CD14-positive monocyte (primary cell): ENCODE results near the gene GCA. TPM values are rescaled to one million over a fixed set of nuclear protein-coding genes. Genes with fewer than 3 reads are reported as not detected.

ENCODE experiments used
- DNase-seq, 3 donors: peaks; one replicate each; pipeline ENCODE4 v3.0.0-alpha.2; 2011 to 2022
- H2AFZ ChIP-seq: 2 replicates; pipeline ENCODE4 v1.6.0; 2012; ENCODE audit warnings: mild to moderate bottlenecking, low read depth, low read length, inconsistent platforms; ENCODE audit not compliant: insufficient read depth, poor library complexity, severe bottlenecking
- H3K27ac ChIP-seq, 2 donors: 1 replicate in 1 of 2; 2 replicates in 1 of 2; pipeline ENCODE4 v1.5.1; 2012 to 2013; ENCODE audit warnings: low read length in 2 of 2, control low read depth in 1 of 2, inconsistent platforms in 1 of 2, low read depth in 1 of 2, mild to moderate bottlenecking in 1 of 2
- H3K27me3 ChIP-seq, 2 donors: one replicate each; pipeline versions ENCODE4 v1.6.0 to v1.6.1; 2011 to 2013; ENCODE audit warnings: low read length in 2 of 2; ENCODE audit not compliant: control insufficient read depth in 2 of 2, insufficient read depth in 2 of 2
- H3K36me3 ChIP-seq, 2 donors: replicated peaks in 1 of 2; 1 replicate in 1 of 2; 2 replicates in 1 of 2; pipeline versions ENCODE4 v1.5.1 to v1.6.1; 2012 to 2013; ENCODE audit warnings: low read length in 2 of 2, control low read depth in 1 of 2, inconsistent platforms in 1 of 2, mild to moderate bottlenecking in 1 of 2; ENCODE audit not compliant: insufficient read depth in 2 of 2, control insufficient read depth in 1 of 2
- H3K4me1 ChIP-seq, 2 donors: 1 replicate in 1 of 2; 2 replicates in 1 of 2; pipeline versions ENCODE4 v1.5.1 to v1.6.1; 2012 to 2013; ENCODE audit warnings: low read length in 2 of 2, control low read depth in 1 of 2, inconsistent platforms in 1 of 2, mild to moderate bottlenecking in 1 of 2, moderate library complexity in 1 of 2; ENCODE audit not compliant: insufficient read depth in 2 of 2, control insufficient read depth in 1 of 2
- H3K4me2 ChIP-seq: replicated peaks from 2 replicates; pipeline ENCODE3; 2012; ENCODE audit warnings: low read length, moderate library complexity, mild to moderate bottlenecking; ENCODE audit not compliant: poor library complexity, severe bottlenecking; ENCODE audit errors: extremely low read depth
- H3K4me3 ChIP-seq, 3 experiments: fragments of 200-600 bp in 1 of 3; sonication (generic) in 1 of 3; replicated peaks in 1 of 3; 1 replicate in 2 of 3; 2 replicates in 1 of 3; pipeline ENCODE4 v1.5.1; 2011 to 2013; ENCODE audit warnings: low read length in 3 of 3, mild to moderate bottlenecking in 3 of 3, control low read depth in 2 of 3, low read depth in 2 of 3, inconsistent platforms in 1 of 3, moderate library complexity in 1 of 3
- H3K79me2 ChIP-seq: 2 replicates; pipeline ENCODE4 v1.6.0; 2012; ENCODE audit warnings: mild to moderate bottlenecking, control low read depth, inconsistent platforms, low read length, moderate library complexity; ENCODE audit not compliant: insufficient read depth
- H3K9ac ChIP-seq: 2 replicates; pipeline ENCODE4 v1.6.0; 2017; ENCODE audit warnings: low read length, mild to moderate bottlenecking; ENCODE audit not compliant: insufficient read depth, poor library complexity, severe bottlenecking
- H3K9me3 ChIP-seq, 2 donors: replicated peaks in 1 of 2; 1 replicate in 1 of 2; 2 replicates in 1 of 2; pipeline versions ENCODE4 v1.5.1 to v1.6.1; 2012 to 2013; ENCODE audit warnings: low read length in 2 of 2, control low read depth in 1 of 2; ENCODE audit not compliant: control insufficient read depth in 1 of 2, insufficient read depth in 1 of 2
- H4K20me1 ChIP-seq: 2 replicates; pipeline ENCODE4 v1.6.0; 2012; ENCODE audit warnings: mild to moderate bottlenecking, low read length, control low read depth, moderate library complexity; ENCODE audit not compliant: insufficient read depth
- H3K27ac Mint-ChIP-seq, 7 donors: one replicate each; pipeline ENCODE4 v1.8.0; 2020; ENCODE audit warnings: mild to moderate bottlenecking in 7 of 7, mixed read lengths in 7 of 7, moderate library complexity in 6 of 7, inconsistent platforms in 2 of 7
- H3K27me3 Mint-ChIP-seq, 3 donors: one replicate each; pipeline ENCODE4 v1.8.0; 2021 to 2022; ENCODE audit warnings: low read depth in 3 of 3, mild to moderate bottlenecking in 3 of 3, mixed read lengths in 3 of 3, moderate library complexity in 3 of 3, inconsistent platforms in 1 of 3
- H3K36me3 Mint-ChIP-seq, 2 donors: one replicate each; pipeline ENCODE4 v1.8.0; 2020; ENCODE audit warnings: mixed read lengths in 2 of 2, inconsistent platforms in 1 of 2, mild to moderate bottlenecking in 1 of 2
- H3K4me1 Mint-ChIP-seq: one replicate; pipeline ENCODE4 v1.8.0; 2020; ENCODE audit warnings: mild to moderate bottlenecking, mixed read lengths
- H3K4me3 Mint-ChIP-seq, 2 donors: one replicate each; pipeline ENCODE4 v1.8.0; 2020; ENCODE audit warnings: mild to moderate bottlenecking in 2 of 2, mixed read lengths in 2 of 2, moderate library complexity in 1 of 2
- H3K9me3 Mint-ChIP-seq, 7 donors: one replicate each; pipeline ENCODE4 v1.8.0; 2020 to 2022; ENCODE audit warnings: mixed read lengths in 7 of 7, mild to moderate bottlenecking in 6 of 7, moderate library complexity in 6 of 7, inconsistent platforms in 2 of 7
- CTCF ChIP-seq: fragments of 200-600 bp; IDR thresholded peaks from one replicate; pipeline ENCODE4 v1.8.0; 2022; ENCODE audit warnings: antibody characterized with exemption, mild to moderate bottlenecking
- WGBS: methylation state at CpG from one replicate; pipeline ENCODE4 v1.1.5; 2013; ENCODE audit warnings: missing lambda C conversion rate; ENCODE audit not compliant: insufficient coverage; 5-methylcytosine and 5-hydroxymethylcytosine counted together
- intact Hi-C, 2 donors: fragments of 100-400 bp; cut with micrococcal nuclease; formaldehyde crosslinking; loops; one replicate each; pipeline versions ENCODE4 v1.15.0 to v1.15.1; 2023
- polyA minus RNA-seq: library from RNA; depleted of rRNA, polyadenylated mRNA; stranded (reverse); fragments of >200 nt; gene quantifications from 2 replicates; pipeline ENCODE4 v1.2.3, GENCODE V29; 2012
- polyA plus RNA-seq, 3 donors: library from polyadenylated mRNA; depleted of rRNA in 1 of 3; unstranded in 2 of 3; stranded (reverse) in 1 of 3; fragments of 300-500 nt in 2 of 3; fragments of >200 nt in 1 of 3; fragmentation: Illumina TruSeq in 2 of 3; gene quantifications; 1 replicate in 2 of 3; 2 replicates in 1 of 3; pipeline ENCODE4 v1.2.3, GENCODE V29; 2012 to 2021
- total RNA-seq, 12 experiments: library from RNA in 1 of 12; stranded (reverse) in 1 of 12; fragments of 120-200 nt in 1 of 12; gene quantifications; one replicate each; pipeline ENCODE4 v1.2.4 and lab custom pipeline; 2013 to 2026; ENCODE audit warnings: mixed read lengths in 6 of 12, inconsistent platforms in 1 of 12

Gene GCA
- total RNA-seq (2013): 291 TPM
- 100 to 1,000 TPM; 129 to 441 (median 400) TPM for polyA plus RNA-seq
- 171 and 246 TPM in 2 replicates for polyA minus RNA-seq
- 17.3 to 134 (median 97.8) reads per million in 11 experiments for total RNA-seq (lab: John Stamatoyannopoulos, UW)

- Histone ChIP-seq H3K4me3 (peak within 1 kb of the TSS; percentile 72 to 99 (median 86)), H3K4me2 (peak within 1 kb of the TSS; percentile 82), H3K79me2 (peaks cover 80% of the 10 kb centered on the region), H4K20me1 (peaks cover 29% of the 10 kb centered on the region), H3K4me1 (peaks cover 57 to 77% of the 10 kb centered on the region in 2 donors), H3K9ac (peak within 1 kb of the TSS; percentile 84), H3K27ac (peak within 1 kb of the TSS; percentile 85 to 91), H2AFZ (peak within 1 kb of the TSS; percentile 91), H3K9me3 (no peaks in the 10 kb centered on the region), H3K36me3 (peaks cover 10 to 12% of the 10 kb centered on the region in 2 donors), H3K27me3 (no peaks in the 10 kb centered on the region)
- Mint-ChIP-seq H3K36me3 (peaks cover 8 to 12% of the 10 kb centered on the region in 2 donors), H3K4me1 (peaks cover 67% of the 10 kb centered on the region), H3K9me3 (no peaks in the 10 kb centered on the region), H3K27me3 (no peaks in the 10 kb centered on the region), H3K4me3 (peak within 1 kb of the TSS; percentile 92 to 94), H3K27ac (peak within 1 kb of the TSS; percentile 89 to 99 (median 97))
- intact Hi-C loops: no loop called here
- TF ChIP-seq CTCF: no peak
- under 1% methylated on average over 45 of the region's 57 CpGs for WGBS
- DNase-seq: peak; percentile 95 to 96 (median 96)
Observed at GRCh38 chr2:162343824-162344616, at the start of gene GCA. TSS of gene GCA (plus strand) at chr2:162344132. CDS start at chr2:162344249, 117 bp downstream.

- Mint-ChIP-seq H3K36me3 (peaks cover 15 to 23% of the 10 kb centered on the region in 2 donors), H3K27ac (no peak overlapping the region), H3K4me1 (peaks cover 10% of the 10 kb centered on the region), H3K4me3 (no peak overlapping the region), H3K9me3 (no peaks in the 10 kb centered on the region), H3K27me3 (no peaks in the 10 kb centered on the region)
- H4K20me1 ChIP-seq: peaks cover 16% of the 10 kb centered on the region
- no peaks in the 10 kb centered on the region for H3K79me2 ChIP-seq
- H3K4me2 ChIP-seq: no peak overlapping the region
- H3K27me3 ChIP-seq: no peaks in the 10 kb centered on the region
- H3K36me3 ChIP-seq: peaks cover 25 to 56% of the 10 kb centered on the region in 2 donors
- no CpG with 5 or more reads among the region's 2 CpGs for WGBS
- peaks cover 3 to 4% of the 10 kb centered on the region in 2 donors for H3K4me1 ChIP-seq
- no peak for DNase-seq
- H3K9me3 ChIP-seq: no peaks in the 10 kb centered on the region
- no peak overlapping the region for H3K4me3 ChIP-seq
- H3K27ac ChIP-seq: no peak overlapping the region
- no peak overlapping the region for H3K9ac ChIP-seq
- H2AFZ ChIP-seq: no peak overlapping the region
- intact Hi-C loops: no loop called here
- TF ChIP-seq CTCF: no peak
Observed at GRCh38 chr2:162295009-162295408, 48.9 kb upstream of the GCA start.
